ENCODE data around the gene PLPP3.

PLPP3 gene

GRCh38 chr1:56531624-56532349, 47.6 kb downstream of the PLPP3 start:
- TF ChIP-seq, protein P1, sequence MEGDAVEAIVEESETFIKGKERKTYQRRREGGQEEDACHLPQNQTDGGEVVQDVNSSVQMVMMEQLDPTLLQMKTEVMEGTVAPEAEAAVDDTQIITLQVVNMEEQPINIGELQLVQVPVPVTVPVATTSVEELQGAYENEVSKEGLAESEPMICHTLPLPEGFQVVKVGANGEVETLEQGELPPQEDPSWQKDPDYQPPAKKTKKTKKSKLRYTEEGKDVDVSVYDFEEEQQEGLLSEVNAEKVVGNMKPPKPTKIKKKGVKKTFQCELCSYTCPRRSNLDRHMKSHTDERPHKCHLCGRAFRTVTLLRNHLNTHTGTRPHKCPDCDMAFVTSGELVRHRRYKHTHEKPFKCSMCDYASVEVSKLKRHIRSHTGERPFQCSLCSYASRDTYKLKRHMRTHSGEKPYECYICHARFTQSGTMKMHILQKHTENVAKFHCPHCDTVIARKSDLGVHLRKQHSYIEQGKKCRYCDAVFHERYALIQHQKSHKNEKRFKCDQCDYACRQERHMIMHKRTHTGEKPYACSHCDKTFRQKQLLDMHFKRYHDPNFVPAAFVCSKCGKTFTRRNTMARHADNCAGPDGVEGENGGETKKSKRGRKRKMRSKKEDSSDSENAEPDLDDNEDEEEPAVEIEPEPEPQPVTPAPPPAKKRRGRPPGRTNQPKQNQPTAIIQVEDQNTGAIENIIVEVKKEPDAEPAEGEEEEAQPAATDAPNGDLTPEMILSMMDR (IDR thresholded peaks at IDR 0.05; ENCODE audit: borderline replicate concordance, insufficient read depth, low read depth, low read length), result no peak
- no peak overlapping the region for H3K4me3 ChIP-seq (ENCODE audit: low read depth, low read length)

- no peak overlapping the region for H3K4me3 ChIP-seq (ENCODE audit: low read depth, low read length)
- TF ChIP-seq, protein P1 (IDR thresholded peaks at IDR 0.05; ENCODE audit: borderline replicate concordance, insufficient read depth, low read depth, low read length), result no peak
These were observed 49.6 kb downstream of the PLPP3 start for GRCh38 chr1:56529801-56530200.

DNA sequence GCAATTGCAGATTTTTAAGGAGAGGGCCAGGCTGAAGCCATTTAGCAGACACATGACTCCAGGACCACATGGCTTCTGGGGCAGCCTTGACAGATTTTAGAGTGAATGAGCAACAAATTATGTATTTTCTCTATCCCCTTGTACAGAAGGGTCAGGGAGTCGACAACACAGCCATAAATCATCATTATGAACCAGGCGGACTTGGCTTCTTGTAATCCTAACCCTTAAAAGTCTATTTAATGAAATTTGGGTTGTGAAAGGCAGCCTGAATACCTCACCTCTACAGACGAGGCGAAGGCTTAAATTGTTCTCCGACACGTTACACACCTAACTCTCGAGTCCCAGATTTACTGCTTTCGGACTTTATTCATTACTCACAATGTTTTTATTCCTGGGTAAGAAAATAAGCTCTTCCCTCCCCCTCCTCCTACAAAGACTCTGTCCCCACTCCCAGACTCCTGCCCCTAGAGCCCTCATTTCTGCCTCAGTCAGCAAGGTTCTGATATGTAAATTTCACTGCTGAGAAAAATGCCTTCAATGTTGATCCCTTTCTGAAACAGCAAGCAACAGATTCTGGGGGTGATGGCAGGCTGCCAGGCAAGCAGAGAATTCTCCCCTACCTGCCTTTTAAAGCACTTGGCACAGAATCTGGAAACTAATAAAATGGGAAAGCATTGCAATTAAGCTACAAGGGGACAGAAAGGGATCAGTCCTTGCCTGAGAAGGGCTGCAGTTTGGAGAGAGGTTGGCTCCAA, 51.6 kb downstream of the PLPP3 start:
- TF ChIP-seq, protein P1 (IDR thresholded peaks at IDR 0.05; ENCODE audit: borderline replicate concordance, insufficient read depth, low read depth, low read length), result no peak
- no peak overlapping the region for H3K4me3 ChIP-seq (ENCODE audit: low read depth, low read length)

- no peak overlapping the region for H3K4me3 ChIP-seq (ENCODE audit: low read depth, low read length)
- TF ChIP-seq, protein P1 (IDR thresholded peaks at IDR 0.05; ENCODE audit: borderline replicate concordance, insufficient read depth, low read depth, low read length), result no peak
These were observed 52.7 kb downstream of the PLPP3 start for GRCh38 chr1:56526571-56527174.

GRCh38 chr1:56525489-56526041, 53.8 kb downstream of the PLPP3 start:
- no peak overlapping the region for H3K4me3 ChIP-seq (ENCODE audit: low read depth, low read length)
- TF ChIP-seq, protein P1 (IDR thresholded peaks at IDR 0.05; ENCODE audit: borderline replicate concordance, insufficient read depth, low read depth, low read length), result no peak

GRCh38 chr1:56524263-56524662, 55.1 kb downstream of the PLPP3 start:
- TF ChIP-seq, protein P1 (IDR thresholded peaks at IDR 0.05; ENCODE audit: borderline replicate concordance, insufficient read depth, low read depth, low read length), result no peak
- H3K4me3 ChIP-seq (ENCODE audit: low read depth, low read length), result no peak overlapping the region
